SH-SY5Y (cell line): ENCODE data around the gene CERS3.

ENCODE experiments used
- GATA2 ChIP-seq: IDR thresholded peaks from 2 replicates; pipeline ENCODE4 v1.6.1; 2011; ENCODE audit warnings: mild to moderate bottlenecking, low read depth, low read length
- GATA3 ChIP-seq: IDR thresholded peaks from 2 replicates; pipeline ENCODE4 v1.6.1; 2011; ENCODE audit warnings: low read depth, mild to moderate bottlenecking, low read length, moderate library complexity

- no peak for TF ChIP-seq GATA2
- TF ChIP-seq GATA3, result no peak
These were observed 65.2 kb downstream of the CERS3 start for GRCh38 chr15:100463515-100463914.
